Activated naive CD8-positive, alpha-beta T cell treated with anti-CD3 and anti-CD28 coated beads, Interleukin-2, amount 10 ng/mL, durations not matched to agents 7 days and 5 days (primary cell): ENCODE results near the gene TULP1. TPM values are rescaled to one million over a fixed set of nuclear protein-coding genes. Genes with fewer than 3 reads are reported as not detected.

Experiments used
- ATAC-seq: fragments of 150-1000 bp; cut with Tn5 transposase; one replicate; pipeline ENCODE4 v1.10.0; 2021; ENCODE audit warnings: low read depth, moderate library complexity
- POLR2A ChIA-PET: fragments of 350-600 bp; sonication (Branson Sonifier 250); formaldehyde crosslinking; loops from one replicate; lab custom pipeline; 2021; ENCODE audit warnings: antibody characterized with exemption; lab: Charles Lee
- DNase-seq: peaks from one replicate; pipeline ENCODE4 v3.0.0; 2021
- H3K27ac Mint-ChIP-seq: one replicate; pipeline ENCODE4 v1.8.0; 2022; ENCODE audit warnings: mild to moderate bottlenecking, mixed read lengths
- H3K27me3 Mint-ChIP-seq: one replicate; pipeline ENCODE4 v1.8.0; 2022; ENCODE audit warnings: mild to moderate bottlenecking, moderate library complexity, mixed read lengths
- H3K36me3 Mint-ChIP-seq: one replicate; pipeline ENCODE4 v1.8.0; 2021; ENCODE audit warnings: mild to moderate bottlenecking, mixed read lengths
- H3K4me1 Mint-ChIP-seq: one replicate; pipeline ENCODE4 v1.8.0; 2021; ENCODE audit warnings: mixed read lengths
- H3K4me3 Mint-ChIP-seq: one replicate; pipeline ENCODE4 v1.8.0; 2022; ENCODE audit warnings: mild to moderate bottlenecking, moderate library complexity, mixed read lengths
- H3K9me3 Mint-ChIP-seq: one replicate; pipeline ENCODE4 v1.8.0; 2021; ENCODE audit warnings: mixed read lengths
- total RNA-seq, 2 experiments: library from RNA; stranded (reverse); gene quantifications; one replicate each; pipeline ENCODE4 v1.2.3, GENCODE V29; 2021

TULP1 gene
- total RNA-seq, 2 experiments from 2014 or later: not detected

DNA sequence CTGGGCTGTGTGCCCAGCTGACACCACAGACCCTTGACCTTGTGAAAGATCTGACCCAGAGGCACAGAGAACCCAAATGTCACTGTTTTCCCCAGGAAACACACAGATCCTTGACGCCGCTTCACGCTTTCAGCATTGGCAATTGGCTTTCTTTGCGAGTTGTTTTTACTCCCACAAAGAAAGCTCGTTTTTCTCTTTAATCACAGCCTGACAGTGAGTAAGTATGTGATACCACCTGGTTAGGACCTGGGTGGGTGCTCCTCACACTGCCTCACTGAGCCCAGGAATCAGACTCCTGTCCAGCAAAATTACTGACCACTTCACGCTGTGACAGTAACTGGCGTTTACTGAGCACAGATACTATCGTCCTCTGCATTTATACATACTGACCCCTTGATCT lies 31.5 kb downstream of the TULP1 start:
- Mint-ChIP-seq H3K36me3 (no peaks in the 10 kb centered on the region), H3K9me3 (no peaks in the 10 kb centered on the region), H3K4me3 (no peak overlapping the region), H3K27ac (no peak overlapping the region), H3K4me1 (no peaks in the 10 kb centered on the region), H3K27me3 (peaks cover 5% of the 10 kb centered on the region)
- POLR2A ChIA-PET: no interaction called here
- DNase-seq (no peak), ATAC-seq (no peak)

DNA sequence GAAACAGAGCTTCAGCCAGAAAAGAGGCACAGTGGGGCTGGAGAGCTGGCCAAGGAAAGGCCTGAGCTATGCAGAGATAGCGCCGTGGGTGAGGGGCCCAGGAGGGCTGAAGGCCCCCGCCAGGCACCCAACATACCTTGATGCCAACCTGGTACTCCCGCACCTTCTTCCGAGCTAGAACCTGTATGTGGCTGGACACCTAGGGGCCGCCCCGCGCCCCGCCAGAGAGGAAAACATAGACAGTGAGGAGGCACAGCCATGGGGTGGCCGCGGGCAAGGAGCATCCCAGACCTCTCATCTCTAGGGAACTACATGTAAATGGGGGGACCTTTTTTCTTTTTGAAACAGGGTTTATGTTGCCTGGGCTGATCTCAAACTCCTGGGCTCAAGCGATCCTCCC lies 32.5 kb downstream of the TULP1 start:
- H3K4me3 Mint-ChIP-seq: no peak overlapping the region
- H3K36me3 Mint-ChIP-seq: no peaks in the 10 kb centered on the region
- DNase-seq (no peak), ATAC-seq (no peak)
- H3K27me3 Mint-ChIP-seq: peaks cover 5% of the 10 kb centered on the region
- no peaks in the 10 kb centered on the region for H3K4me1 Mint-ChIP-seq
- H3K27ac Mint-ChIP-seq: no peak overlapping the region
- POLR2A ChIA-PET: no interaction called here
- H3K9me3 Mint-ChIP-seq: no peaks in the 10 kb centered on the region

- no peaks in the 10 kb centered on the region for H3K36me3 Mint-ChIP-seq
- no peak for ATAC-seq
- DNase-seq: no peak
Measured at GRCh38 chr6:35478259-35478658, 34.4 kb downstream of the TULP1 start.

DNA sequence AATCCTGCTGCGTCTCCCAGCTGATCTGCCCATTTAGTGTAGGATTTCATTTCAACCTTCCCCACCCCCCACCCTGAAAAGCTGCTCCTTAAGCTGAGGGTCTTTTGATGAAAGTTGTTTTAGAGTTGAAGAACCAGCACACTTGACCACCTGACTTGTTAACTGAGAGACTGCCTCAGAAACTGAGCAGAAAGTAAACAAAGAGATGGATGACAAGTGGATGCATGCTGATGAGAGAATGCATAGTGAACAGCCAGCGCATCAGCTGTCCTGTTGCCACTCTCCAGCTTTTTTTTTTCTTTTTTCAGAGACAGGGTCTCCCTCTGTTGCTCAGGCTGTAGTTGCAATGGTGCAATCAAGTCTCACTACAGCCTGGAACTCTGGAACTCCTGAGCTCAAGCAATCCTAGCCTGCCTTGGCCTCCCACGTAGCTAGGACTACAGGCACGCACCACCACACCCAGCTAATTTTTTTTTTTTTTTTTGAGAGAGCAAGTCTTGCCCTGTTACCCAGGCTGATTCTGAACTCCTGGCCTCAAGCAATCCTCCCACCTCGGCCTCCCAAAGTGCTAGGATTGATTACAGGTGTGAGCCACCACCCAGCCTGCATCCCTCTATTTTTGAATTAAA lies 35.0 kb downstream of the TULP1 start:
- no peaks in the 10 kb centered on the region for H3K9me3 Mint-ChIP-seq
- DNase-seq: no peak
- H3K27me3 Mint-ChIP-seq: peaks cover 5% of the 10 kb centered on the region
- H3K27ac Mint-ChIP-seq: no peak overlapping the region
- H3K4me1 Mint-ChIP-seq: peaks cover 1% of the 10 kb centered on the region
- no peak overlapping the region for H3K4me3 Mint-ChIP-seq
- POLR2A ChIA-PET: interaction anchor here (0.6 to 1.2 kb wide), 2 partner anchors 11 to 63 kb away, joined by 3 to 4 read pairs; no protein-coding TSS in a partner anchor
- ATAC-seq: no peak
- peaks cover 1% of the 10 kb centered on the region for H3K36me3 Mint-ChIP-seq

More at GRCh38 chr6:35478259-35478658, 34.4 kb downstream of the TULP1 start:
- POLR2A ChIA-PET: interaction anchor here (1.2 kb wide), 1 partner anchor 11 kb away, joined by 4 read pairs; no protein-coding TSS in a partner anchor
- H3K4me3 Mint-ChIP-seq: no peak overlapping the region
- H3K27me3 Mint-ChIP-seq: peaks cover 5% of the 10 kb centered on the region
- H3K9me3 Mint-ChIP-seq: no peaks in the 10 kb centered on the region
- no peak overlapping the region for H3K27ac Mint-ChIP-seq
- H3K4me1 Mint-ChIP-seq: no peaks in the 10 kb centered on the region

GRCh38 chr6:35477028-35477427 lies 35.7 kb downstream of the TULP1 start:
- Mint-ChIP-seq H3K9me3 (no peaks in the 10 kb centered on the region), H3K4me3 (no peak overlapping the region), H3K36me3 (peaks cover 1% of the 10 kb centered on the region), H3K27ac (no peak overlapping the region), H3K27me3 (peaks cover 5% of the 10 kb centered on the region), H3K4me1 (peaks cover 4% of the 10 kb centered on the region)
- POLR2A ChIA-PET: interaction anchor here (0.6 to 1.2 kb wide), 2 partner anchors 12 to 64 kb away, joined by 3 to 4 read pairs; no protein-coding TSS in a partner anchor
- DNase-seq: no peak
- no peak for ATAC-seq

DNA sequence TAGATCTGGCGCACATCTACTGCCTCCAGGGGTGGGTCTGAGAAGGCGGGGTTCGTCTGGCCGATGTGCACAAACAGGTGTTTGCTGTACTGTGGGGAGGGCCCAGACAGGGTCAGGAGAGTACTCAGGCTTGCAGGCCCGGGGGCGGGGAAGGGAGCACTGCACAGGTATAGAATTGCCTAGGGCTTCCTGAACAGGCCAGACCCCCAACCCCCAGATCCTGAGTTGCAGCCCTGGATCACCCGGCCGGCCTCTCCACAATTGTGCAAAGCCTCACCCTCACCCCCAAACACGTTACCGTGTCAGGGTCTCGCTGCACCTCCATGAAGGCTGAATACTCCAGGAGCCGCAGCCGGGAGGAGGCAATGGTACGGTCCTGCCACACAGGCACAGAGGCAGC lies 36.7 kb downstream of the TULP1 start:
- ATAC-seq (no peak), DNase-seq (no peak)
- H3K9me3 Mint-ChIP-seq: no peaks in the 10 kb centered on the region
- H3K27me3 Mint-ChIP-seq: peaks cover 2% of the 10 kb centered on the region
- POLR2A ChIA-PET: no interaction called here
- H3K4me1 Mint-ChIP-seq: peaks cover 12% of the 10 kb centered on the region
- no peak overlapping the region for H3K4me3 Mint-ChIP-seq
- peaks cover 1% of the 10 kb centered on the region for H3K36me3 Mint-ChIP-seq
- no peak overlapping the region for H3K27ac Mint-ChIP-seq

DNA sequence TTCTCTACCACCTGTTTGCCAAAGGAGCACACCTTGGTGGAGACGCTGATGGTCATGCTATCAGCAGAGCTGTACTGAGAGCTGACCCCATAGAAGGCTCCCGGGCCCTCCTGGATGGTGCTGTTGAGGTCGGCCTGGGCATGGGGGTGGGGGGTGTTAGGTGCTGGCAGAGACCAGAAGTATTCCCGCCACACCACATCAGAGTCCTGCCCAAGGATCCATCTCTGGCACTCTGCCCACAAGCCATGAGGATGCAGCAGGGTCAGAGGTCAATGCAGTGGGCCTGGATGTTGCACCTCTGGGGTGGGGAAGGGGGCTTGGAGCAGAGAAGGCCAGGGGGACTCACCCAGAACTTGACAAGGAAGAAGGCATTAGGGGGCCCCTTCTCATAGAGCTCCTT lies 37.1 kb downstream of the TULP1 start:
- H3K4me1 Mint-ChIP-seq: peaks cover 15% of the 10 kb centered on the region
- no peaks in the 10 kb centered on the region for H3K9me3 Mint-ChIP-seq
- POLR2A ChIA-PET: no interaction called here
- no peak overlapping the region for H3K4me3 Mint-ChIP-seq
- peaks cover 2% of the 10 kb centered on the region for H3K27me3 Mint-ChIP-seq
- peaks cover 4% of the 10 kb centered on the region for H3K36me3 Mint-ChIP-seq
- H3K27ac Mint-ChIP-seq: no peak overlapping the region
- no peak for DNase-seq
- ATAC-seq: no peak

GRCh38 chr6:35474942-35475570 lies 37.6 kb downstream of the TULP1 start:
- H3K27ac Mint-ChIP-seq: no peak overlapping the region
- no peak overlapping the region for H3K4me3 Mint-ChIP-seq
- DNase-seq (no peak), ATAC-seq (no peak)
- peaks cover 8% of the 10 kb centered on the region for H3K36me3 Mint-ChIP-seq
- H3K4me1 Mint-ChIP-seq: peaks cover 20% of the 10 kb centered on the region
- H3K9me3 Mint-ChIP-seq: no peaks in the 10 kb centered on the region
- no peaks in the 10 kb centered on the region for H3K27me3 Mint-ChIP-seq
- POLR2A ChIA-PET: no interaction called here

DNA sequence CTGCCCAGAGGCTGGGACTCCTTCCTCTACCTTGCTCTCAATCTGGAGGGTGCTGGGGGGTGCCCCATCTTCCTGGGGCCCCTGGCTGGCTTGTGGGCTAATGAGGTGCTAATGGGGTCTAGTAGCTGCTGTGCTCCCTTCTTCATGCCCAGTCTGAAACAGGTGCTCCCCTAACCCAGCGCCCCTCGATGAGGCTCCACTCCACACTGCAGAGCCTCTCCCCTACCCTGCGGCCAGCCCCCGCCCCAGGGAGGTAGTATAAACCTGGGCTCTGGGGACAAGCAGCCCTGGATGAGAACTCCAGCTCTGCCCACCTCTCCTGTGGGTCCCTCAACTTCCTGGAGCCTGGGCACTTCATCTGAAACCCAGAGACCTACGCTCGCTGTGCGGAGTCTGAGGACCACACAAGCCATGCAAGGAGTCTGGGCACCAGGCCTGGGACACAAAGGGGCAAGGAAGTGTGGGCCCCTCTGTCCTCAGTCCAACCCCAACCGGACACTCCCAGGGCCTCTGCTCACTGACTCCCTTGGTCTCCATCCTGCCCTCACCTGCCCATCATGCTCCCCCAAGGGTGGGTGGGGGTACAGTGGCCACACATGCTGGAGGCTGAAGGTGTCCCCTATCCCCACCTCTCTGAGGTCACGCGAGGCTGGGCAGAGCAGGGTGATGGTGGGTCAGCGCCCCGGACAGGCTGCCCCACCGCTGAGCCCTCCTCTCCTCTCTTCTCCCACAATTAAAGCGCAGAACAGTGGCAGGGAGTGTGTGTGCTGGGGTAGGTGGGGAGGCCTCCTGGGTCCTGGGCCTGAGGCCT lies 38.4 kb downstream of the TULP1 start:
- Mint-ChIP-seq H3K4me1 (peaks cover 27% of the 10 kb centered on the region), H3K9me3 (no peaks in the 10 kb centered on the region), H3K27me3 (no peaks in the 10 kb centered on the region), H3K4me3 (no peak overlapping the region), H3K36me3 (peaks cover 16% of the 10 kb centered on the region), H3K27ac (no peak overlapping the region)
- DNase-seq: no peak
- no peak for ATAC-seq
- POLR2A ChIA-PET: interaction anchor here (0.6 kb wide), 1 partner anchor 10 kb away, joined by 4 read pairs; no protein-coding TSS in a partner anchor

DNA sequence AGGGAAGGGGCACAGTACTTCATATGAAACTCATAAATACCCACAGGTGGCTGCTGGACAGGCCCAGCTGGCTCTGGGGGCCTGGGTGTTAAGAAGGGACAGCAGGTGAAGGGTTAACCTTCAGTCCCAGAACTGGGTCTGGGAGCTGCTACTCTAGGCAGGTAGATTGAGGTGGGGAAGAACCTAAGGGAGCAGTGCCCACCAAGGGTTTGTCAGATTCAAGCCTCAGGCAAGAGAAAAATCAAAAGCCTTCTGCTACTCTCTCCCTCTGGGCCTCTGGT lies 38.9 kb downstream of the TULP1 start:
- Mint-ChIP-seq H3K36me3 (peaks cover 19% of the 10 kb centered on the region), H3K4me1 (peaks cover 28% of the 10 kb centered on the region), H3K27ac (no peak overlapping the region), H3K9me3 (no peaks in the 10 kb centered on the region), H3K27me3 (no peaks in the 10 kb centered on the region), H3K4me3 (no peak overlapping the region)
- ATAC-seq: no peak
- DNase-seq: no peak
- POLR2A ChIA-PET: interaction anchor here (0.6 kb wide), 1 partner anchor 10 kb away, joined by 4 read pairs; no protein-coding TSS in a partner anchor

- Mint-ChIP-seq H3K9me3 (no peaks in the 10 kb centered on the region), H3K36me3 (peaks cover 19% of the 10 kb centered on the region), H3K27ac (peak overlapping the region; percentile 48), H3K4me3 (no peak overlapping the region), H3K27me3 (no peaks in the 10 kb centered on the region), H3K4me1 (peaks cover 28% of the 10 kb centered on the region)
- DNase-seq (no peak), ATAC-seq (no peak)
- POLR2A ChIA-PET: no interaction called here
Measured at GRCh38 chr6:35473075-35473849, 39.4 kb downstream of the TULP1 start.

DNA sequence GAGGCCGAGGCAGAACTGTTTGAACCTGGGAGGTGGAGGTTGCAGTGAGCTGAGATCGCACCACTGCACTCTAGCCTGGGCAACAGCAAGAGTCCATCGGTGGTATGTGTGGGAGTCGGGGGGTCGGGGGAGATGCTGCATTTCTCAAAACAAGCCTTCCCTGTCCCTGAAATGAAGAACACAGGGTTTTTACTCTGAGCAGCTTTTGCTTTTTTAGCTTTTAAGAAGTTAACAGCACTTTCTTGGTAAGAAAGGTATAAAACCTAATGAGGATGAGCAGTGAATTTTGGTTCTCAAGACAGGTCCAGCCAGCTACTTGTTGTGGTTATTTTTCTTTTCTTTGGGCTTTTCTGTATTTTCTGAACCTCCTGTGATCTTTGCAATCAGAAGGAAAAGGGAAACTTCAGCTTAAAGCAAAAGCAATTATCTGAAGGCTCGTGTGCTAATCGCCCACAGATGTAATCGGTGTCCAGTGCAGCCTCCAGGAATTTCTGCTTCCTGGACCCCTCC lies 40.8 kb downstream of the TULP1 start:
- POLR2A ChIA-PET: interaction anchor here (1.8 kb wide), 1 partner anchor 18 kb away, joined by 5 read pairs; no protein-coding TSS in a partner anchor
- Mint-ChIP-seq H3K27me3 (no peaks in the 10 kb centered on the region), H3K9me3 (no peaks in the 10 kb centered on the region), H3K36me3 (peaks cover 24% of the 10 kb centered on the region), H3K27ac (peak overlapping the region; percentile 4), H3K4me3 (peak overlapping the region; percentile 22), H3K4me1 (peaks cover 35% of the 10 kb centered on the region)
- DNase-seq (no peak), ATAC-seq (no peak)
